ENCODE results near the gene LARP1. TPM values are rescaled to one million over a fixed set of nuclear protein-coding genes. Genes with fewer than 3 reads are reported as not detected.

Gene LARP1
- total and polyA plus RNA-seq, 10 of the 15 experiments (the other 5 are each of a cell fraction or from before 2014, with no cell fraction given), result 22.6 to 227 (median 60.8) TPM

DNA sequence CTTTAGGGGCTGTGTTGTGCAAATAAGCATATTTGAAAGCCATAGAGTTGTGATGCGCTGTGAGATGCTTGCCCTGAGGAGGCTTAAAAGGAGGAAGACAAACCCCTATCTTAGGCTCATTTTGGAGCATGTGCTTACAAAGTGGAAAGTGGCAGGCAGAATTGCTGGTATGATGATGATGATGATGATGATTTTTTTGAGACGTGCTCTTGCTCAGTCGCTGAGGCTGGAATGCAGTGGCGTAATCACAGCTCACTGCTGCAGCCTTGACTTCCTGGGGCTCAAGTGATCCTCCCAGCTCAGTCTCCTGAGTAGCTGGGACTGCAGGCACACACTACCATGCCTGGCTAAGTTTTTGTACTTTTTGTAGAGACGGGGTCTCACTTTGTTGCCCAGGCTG, 104.9 kb downstream of the LARP1 start:
- ATAC-seq (no peak), FAIRE-seq (no peak), DNase-seq (ENCODE audit: low read depth, low spot score) (no peak)
- Histone ChIP-seq H4K20me1 (ENCODE audit: control insufficient read depth, insufficient read depth) (no peaks in the 10 kb centered on the region; the same call in 1 of the 2 replicates), H2AFZ (ENCODE audit: control insufficient read depth, low read depth, low read length) (no peak overlapping the region), H3K36me3 (ENCODE audit: control insufficient read depth in 2 of 2, insufficient read depth in 2 of 2, low read length in 1 of 2) (peaks cover 0 to 1% of the 10 kb centered on the region in 2 experiments; a peak in 3 of 4 replicates), H3K9ac (ENCODE audit: control insufficient read depth, insufficient read depth, low read length) (peak overlapping the region; percentile 80), H3K4me1 (ENCODE audit: control insufficient read depth, insufficient read depth, low read length) (peaks cover 17% of the 10 kb centered on the region), H3K27ac (ENCODE audit: control insufficient read depth, insufficient read depth) (peak overlapping the region; percentile 91), H3K9me3 (replicated peaks; ENCODE audit: control insufficient read depth, insufficient read depth, low read length) (no peaks in the 10 kb centered on the region), H3K79me2 (ENCODE audit: control insufficient read depth, insufficient read depth, low read length) (peaks cover 53% of the 10 kb centered on the region), H3K4me3 (peak overlapping the region; percentile 97), H3K4me2 (ENCODE audit: control insufficient read depth, insufficient read depth) (peak overlapping the region; percentile 99), H3K27me3 (replicated peaks in 1 of 2; ENCODE audit: control insufficient read depth in 2 of 2, insufficient read depth in 2 of 2, low read length in 1 of 2) (no peaks in the 10 kb centered on the region)
- in situ Hi-C loops (cut with MboI) (loop anchor here (5.0 kb wide), 1 partner anchor 108 kb away; no protein-coding TSS in a partner anchor), intact Hi-C loops (cut with micrococcal nuclease; ENCODE audit: unreplicated experiment) (loop anchor here (5.0 kb wide), 1 partner anchor 208 kb away; no protein-coding TSS in a partner anchor)
- BruUV-seq (replicated peaks), result no TSS peak
- ChIA-PET RAD21 (ENCODE audit: unreplicated experiment) (no interaction called here), SMC1A (ENCODE audit: uncharacterized antibody, unreplicated experiment) (interaction anchor here (0.7 to 1.0 kb wide), 4 partner anchors 9 to 146 kb away, joined by 3 to 5 read pairs (median 3); no protein-coding TSS in a partner anchor), POLR2A (interaction anchor here (0.9 to 1.3 kb wide), 3 partner anchors 79 to 102 kb away, joined by 3 read pairs; no protein-coding TSS in a partner anchor), CTCF (interaction anchor here (0.8 to 1.5 kb wide), 3 partner anchors 106 to 210 kb away, joined by 3 read pairs; no protein-coding TSS in a partner anchor)
- WGBS (ENCODE audit: insufficient coverage, insufficient replicate concordance, low lambda C conversion rate, missing lambda C conversion rate), result 25% methylated on average over 5 of the region's 5 CpGs
- TF ChIP-seq RUNX3 (IDR thresholded peaks at IDR 0.05; ENCODE audit: low read length), result no peak
- no peak for TF ChIP-seq CBX3 (IDR thresholded peaks at IDR 0.05; ENCODE audit: borderline replicate concordance, low read depth)
- TF ChIP-seq HDAC2 (IDR thresholded peaks at IDR 0.05), result no peak
- no peak for TF ChIP-seq MEF2A (IDR thresholded peaks at IDR 0.05; ENCODE audit: insufficient read depth, low read depth, low read length)
- no peak for TF ChIP-seq SMAD5 (IDR thresholded peaks at IDR 0.05; ENCODE audit: low read depth)
- TF ChIP-seq WRNIP1 (IDR thresholded peaks at IDR 0.05; ENCODE audit: borderline replicate concordance, low read depth, low read length), result no peak
- no peak for TF ChIP-seq NFYA (IDR thresholded peaks at IDR 0.05; ENCODE audit: borderline replicate concordance, low read depth, low read length)
- no peak for TF ChIP-seq PML (IDR thresholded peaks at IDR 0.05; ENCODE audit: low read length)
- TF ChIP-seq, protein P1, sequence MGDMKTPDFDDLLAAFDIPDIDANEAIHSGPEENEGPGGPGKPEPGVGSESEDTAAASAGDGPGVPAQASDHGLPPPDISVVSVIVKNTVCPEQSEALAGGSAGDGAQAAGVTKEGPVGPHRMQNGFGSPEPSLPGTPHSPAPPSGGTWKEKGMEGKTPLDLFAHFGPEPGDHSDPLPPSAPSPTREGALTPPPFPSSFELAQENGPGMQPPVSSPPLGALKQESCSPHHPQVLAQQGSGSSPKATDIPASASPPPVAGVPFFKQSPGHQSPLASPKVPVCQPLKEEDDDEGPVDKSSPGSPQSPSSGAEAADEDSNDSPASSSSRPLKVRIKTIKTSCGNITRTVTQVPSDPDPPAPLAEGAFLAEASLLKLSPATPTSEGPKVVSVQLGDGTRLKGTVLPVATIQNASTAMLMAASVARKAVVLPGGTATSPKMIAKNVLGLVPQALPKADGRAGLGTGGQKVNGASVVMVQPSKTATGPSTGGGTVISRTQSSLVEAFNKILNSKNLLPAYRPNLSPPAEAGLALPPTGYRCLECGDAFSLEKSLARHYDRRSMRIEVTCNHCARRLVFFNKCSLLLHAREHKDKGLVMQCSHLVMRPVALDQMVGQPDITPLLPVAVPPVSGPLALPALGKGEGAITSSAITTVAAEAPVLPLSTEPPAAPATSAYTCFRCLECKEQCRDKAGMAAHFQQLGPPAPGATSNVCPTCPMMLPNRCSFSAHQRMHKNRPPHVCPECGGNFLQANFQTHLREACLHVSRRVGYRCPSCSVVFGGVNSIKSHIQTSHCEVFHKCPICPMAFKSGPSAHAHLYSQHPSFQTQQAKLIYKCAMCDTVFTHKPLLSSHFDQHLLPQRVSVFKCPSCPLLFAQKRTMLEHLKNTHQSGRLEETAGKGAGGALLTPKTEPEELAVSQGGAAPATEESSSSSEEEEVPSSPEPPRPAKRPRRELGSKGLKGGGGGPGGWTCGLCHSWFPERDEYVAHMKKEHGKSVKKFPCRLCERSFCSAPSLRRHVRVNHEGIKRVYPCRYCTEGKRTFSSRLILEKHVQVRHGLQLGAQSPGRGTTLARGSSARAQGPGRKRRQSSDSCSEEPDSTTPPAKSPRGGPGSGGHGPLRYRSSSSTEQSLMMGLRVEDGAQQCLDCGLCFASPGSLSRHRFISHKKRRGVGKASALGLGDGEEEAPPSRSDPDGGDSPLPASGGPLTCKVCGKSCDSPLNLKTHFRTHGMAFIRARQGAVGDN (IDR thresholded peaks at IDR 0.05), result no peak
- no peak for TF ChIP-seq SIX5 (IDR thresholded peaks at IDR 0.05; ENCODE audit: low read depth, low read length, severe bottlenecking)
- no peak for TF ChIP-seq POU2F2 (IDR thresholded peaks at IDR 0.05; ENCODE audit: borderline replicate concordance, low read depth, low read length)
- no peak for TF ChIP-seq IRF4 (IDR thresholded peaks at IDR 0.05; ENCODE audit: low read depth, low read length)
- TF ChIP-seq SREBF1 (IDR thresholded peaks at IDR 0.05; ENCODE audit: low read length), result no peak
- TF ChIP-seq ATF7 (IDR thresholded peaks at IDR 0.05; ENCODE audit: low read depth), result no peak
- TF ChIP-seq, protein P2, sequence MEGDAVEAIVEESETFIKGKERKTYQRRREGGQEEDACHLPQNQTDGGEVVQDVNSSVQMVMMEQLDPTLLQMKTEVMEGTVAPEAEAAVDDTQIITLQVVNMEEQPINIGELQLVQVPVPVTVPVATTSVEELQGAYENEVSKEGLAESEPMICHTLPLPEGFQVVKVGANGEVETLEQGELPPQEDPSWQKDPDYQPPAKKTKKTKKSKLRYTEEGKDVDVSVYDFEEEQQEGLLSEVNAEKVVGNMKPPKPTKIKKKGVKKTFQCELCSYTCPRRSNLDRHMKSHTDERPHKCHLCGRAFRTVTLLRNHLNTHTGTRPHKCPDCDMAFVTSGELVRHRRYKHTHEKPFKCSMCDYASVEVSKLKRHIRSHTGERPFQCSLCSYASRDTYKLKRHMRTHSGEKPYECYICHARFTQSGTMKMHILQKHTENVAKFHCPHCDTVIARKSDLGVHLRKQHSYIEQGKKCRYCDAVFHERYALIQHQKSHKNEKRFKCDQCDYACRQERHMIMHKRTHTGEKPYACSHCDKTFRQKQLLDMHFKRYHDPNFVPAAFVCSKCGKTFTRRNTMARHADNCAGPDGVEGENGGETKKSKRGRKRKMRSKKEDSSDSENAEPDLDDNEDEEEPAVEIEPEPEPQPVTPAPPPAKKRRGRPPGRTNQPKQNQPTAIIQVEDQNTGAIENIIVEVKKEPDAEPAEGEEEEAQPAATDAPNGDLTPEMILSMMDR (IDR thresholded peaks at IDR 0.05 in 2 of 3, conservative IDR thresholded peaks at IDR 0.05 in 1 of 3; ENCODE audit: control insufficient read depth in 2 of 3, extremely low read depth in 1 of 3, insufficient read depth in 1 of 3, low read depth in 3 of 3, low read length in 3 of 3), result no peak
- TF ChIP-seq GABPA (IDR thresholded peaks at IDR 0.05; ENCODE audit: low read depth), result no peak
- no peak for TF ChIP-seq ZNF24 (IDR thresholded peaks at IDR 0.05)
- TF ChIP-seq DPF2 (IDR thresholded peaks at IDR 0.05), result no peak
- TF ChIP-seq JUND (IDR thresholded peaks at IDR 0.05; ENCODE audit: low read depth, low read length), result no peak
- no peak for TF ChIP-seq NFIC (IDR thresholded peaks at IDR 0.05; ENCODE audit: low read depth, low read length)

Measured in GM12878 (cell line).